NCI-H146 treated with DMSO at 0.1 percent for 48 hours (cell line): Measurements from ENCODE around the gene MLH1.
"Not testable (repeated sequence)": the region's sequence is repeated elsewhere in the genome, so short reads cannot be mapped to it uniquely, and the experiment has no call there.

Experiments used
- DNase-seq: peaks from one replicate; lab custom pipeline; 2025; ENCODE audit not compliant: unreplicated experiment; lab: John Stamatoyannopoulos, UW

Gene MLH1

GRCh38 chr3:36993326-36994283 lies at the start of gene MLH1:
Gene MLH1, plus strand, starts transcription at chr3:36993518. Its CDS starts 30 bp downstream, at chr3:36993548.
- no peak for DNase-seq

DNA sequence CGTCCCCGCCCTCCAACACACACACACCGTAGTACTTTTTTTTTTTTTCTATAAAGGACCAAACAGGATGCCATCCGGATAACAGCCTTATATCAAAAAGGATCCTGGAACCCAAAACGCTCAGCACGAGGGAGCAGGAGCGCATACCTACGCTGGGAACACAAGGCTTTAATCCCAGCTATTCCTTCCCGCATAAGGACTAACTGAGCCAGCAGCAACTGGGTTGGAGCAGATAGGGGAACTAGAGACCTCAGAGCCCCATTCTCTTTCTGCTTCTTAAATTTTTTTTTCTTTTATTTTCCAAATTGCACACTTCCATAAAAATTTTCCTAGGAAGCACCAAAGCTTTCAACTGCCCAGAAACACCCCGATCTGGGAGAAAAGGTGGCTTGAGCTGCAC lies 49.7 kb upstream of the MLH1 start:
- no peak for DNase-seq

GRCh38 chr3:36944012-36944640 lies 49.2 kb upstream of the MLH1 start:
- no peak for DNase-seq

- DNase-seq: peak; percentile 16
Observed at GRCh38 chr3:36944641-36945270, 48.6 kb upstream of the MLH1 start, which contains the start of gene TRANK1. Gene TRANK1, minus strand, starts transcription at chr3:36945054. Its CDS starts 245 bp downstream, at chr3:36944809.

DNA sequence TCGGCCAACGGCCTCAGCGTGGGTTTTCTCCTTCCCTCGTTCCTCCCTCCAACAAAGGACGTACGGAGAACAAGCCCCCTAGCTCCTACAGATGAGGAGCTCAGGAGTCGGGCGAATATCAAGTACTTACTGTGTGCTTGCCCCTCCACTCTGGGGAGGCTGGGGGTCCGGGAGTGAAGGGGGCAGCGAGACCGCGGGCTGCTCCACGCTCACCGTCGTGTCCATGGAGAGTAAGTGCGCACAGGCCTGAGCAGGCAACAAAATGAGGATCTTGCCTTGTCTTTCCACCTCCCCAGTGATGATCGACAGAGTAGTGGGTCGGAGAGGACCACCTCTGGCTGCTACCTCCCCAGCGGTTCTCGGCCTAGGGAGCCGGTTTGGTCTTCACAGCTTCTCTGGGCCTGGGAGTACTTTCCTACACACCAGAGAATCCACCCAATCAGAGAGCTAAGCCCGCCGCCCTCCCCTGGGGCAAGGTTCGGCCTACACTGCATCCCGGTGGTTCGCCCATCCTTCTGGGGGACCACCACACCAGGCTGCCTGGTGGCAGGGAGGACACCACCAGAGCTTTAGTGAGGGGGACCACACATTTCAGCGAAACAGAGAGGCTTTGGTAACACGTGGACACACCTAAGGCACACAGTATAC lies 47.9 kb upstream of the MLH1 start:
- no peak for DNase-seq

DNA sequence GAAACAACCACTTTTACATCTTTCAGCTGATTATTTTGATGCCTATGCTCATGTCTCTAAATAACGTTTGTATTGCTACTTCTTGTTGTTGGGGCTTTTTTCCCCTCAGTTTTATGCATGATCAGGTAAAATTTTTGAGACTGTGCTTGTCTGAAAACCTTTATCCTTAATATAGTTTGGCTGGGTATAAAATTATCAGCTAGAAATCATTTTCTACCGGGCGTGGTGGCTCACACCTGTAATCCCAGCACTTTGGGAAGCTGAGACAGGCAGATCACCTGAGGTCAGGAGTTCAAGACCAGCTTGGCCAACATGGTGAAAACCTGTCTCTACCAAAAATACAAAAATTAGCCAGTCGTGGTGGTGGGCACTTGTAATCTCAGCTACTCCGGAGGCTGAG lies 45.5 kb upstream of the MLH1 start:
- not testable (repeated sequence) for DNase-seq

DNA sequence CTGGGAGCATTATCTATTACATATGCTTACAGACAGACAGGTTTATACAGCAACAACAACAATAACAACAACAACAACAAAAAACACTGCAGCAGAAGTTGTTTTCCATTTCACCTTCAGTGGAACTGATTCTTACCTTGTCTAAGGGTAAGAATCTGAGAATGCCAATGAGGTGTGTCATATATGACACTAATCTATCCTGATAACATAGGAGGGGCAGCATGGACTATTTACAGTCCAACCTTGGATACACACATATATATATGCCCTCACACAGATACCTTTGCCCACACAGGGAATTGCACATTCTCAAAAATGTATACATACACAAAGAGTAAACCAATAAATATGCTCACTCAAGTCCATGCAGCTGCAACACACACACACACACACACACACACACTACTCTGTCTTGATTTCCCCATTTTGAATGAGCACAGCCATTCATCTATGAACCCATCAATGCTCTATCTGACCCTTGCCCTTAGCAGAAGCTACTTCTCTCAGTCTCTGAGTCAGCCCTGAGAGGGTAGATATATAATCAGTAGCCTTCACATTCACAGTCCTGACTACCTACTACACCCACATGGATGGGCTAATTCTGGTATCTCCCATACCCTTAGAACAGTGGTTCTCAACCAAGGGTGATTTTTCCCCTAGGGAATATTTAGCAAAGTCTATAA lies 38.7 kb upstream of the MLH1 start:
- DNase-seq: no peak

- DNase-seq: no peak
Observed at GRCh38 chr3:36956155-36956554, 37.2 kb upstream of the MLH1 start.

DNA sequence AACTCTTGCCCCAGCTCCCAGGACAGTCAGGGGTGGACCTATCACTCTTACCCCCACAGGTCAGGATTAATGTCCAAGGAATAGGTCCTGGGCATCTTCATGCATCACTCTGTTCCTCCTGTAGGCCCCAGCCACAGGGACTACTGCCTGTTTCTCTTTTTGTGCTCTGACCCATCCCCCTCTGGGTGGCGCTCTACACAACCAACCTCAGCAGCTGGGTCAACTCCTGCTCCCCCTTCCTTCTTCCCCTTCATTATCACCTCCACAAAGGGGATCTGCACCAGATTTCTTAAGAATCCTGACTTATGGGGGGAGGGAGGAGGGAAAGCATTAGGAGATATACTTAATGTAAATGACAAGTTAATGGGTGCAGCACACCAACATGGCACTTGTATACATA lies 36.3 kb upstream of the MLH1 start:
- no peak for DNase-seq

DNA sequence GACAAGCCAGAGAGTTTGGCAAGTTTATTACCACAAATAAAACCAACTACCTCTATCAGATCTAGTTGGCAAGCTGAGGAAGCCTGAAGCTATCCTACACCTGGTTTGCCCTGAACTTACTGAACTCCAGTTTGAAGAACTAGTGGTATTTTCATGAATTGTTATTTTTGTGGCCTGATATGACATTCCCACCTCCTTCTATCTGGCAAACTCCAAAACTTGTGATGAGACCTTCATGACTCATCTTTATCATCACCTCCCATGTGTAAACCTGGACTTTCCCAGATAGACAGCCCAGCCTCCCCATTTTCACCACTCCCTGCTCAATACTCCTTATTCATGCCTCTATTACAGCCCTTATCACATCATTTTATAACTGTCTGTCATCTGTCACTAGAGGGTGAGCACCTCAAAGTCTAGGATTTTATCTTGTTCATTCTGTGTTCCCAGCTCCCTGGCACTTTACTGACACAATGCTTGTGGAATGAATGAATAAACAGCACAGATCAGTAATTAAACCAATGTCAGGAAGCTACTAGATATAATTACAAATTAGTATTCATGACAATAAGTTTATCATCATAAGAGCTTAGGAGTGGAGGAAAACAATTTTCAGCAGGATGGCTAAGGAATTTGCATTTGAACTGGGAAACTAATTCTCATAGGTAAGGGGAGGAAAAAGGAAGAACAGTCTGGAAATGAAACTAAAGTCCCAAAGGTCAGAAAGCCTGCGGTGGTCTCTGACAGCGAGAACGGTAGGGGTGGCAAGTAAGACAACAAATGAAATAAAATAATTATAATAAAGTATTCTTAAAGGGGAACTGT lies 35.2 kb upstream of the MLH1 start:
- no peak for DNase-seq

GRCh38 chr3:36959821-36960220 lies 33.5 kb upstream of the MLH1 start:
- peak; percentile 30 for DNase-seq

DNA sequence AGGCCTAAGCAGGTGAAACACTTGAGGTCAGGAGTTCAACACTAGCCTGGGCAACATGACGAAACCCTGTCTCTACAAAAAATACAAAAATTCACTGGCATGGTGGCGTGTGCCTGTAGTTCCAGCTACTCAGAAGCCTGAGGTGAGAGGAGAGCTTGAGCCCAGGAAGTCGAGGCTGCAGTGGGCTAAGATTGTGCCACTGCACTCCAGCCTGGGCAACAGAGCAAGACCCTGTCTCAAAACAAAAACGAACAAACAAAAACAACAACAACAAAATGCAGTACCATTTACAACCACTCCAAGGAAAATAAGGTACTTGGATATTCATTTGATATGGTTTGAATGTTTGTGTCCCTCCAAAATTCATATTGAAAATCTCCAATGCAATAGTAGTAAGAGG lies 32.8 kb upstream of the MLH1 start:
- DNase-seq: no peak

- DNase-seq: not testable (repeated sequence)
Observed at GRCh38 chr3:36963008-36963407, 30.3 kb upstream of the MLH1 start.

- no peak for DNase-seq
Observed at GRCh38 chr3:36964331-36964730, 29.0 kb upstream of the MLH1 start.

- no peak for DNase-seq
Observed at GRCh38 chr3:36964817-36965216, 28.5 kb upstream of the MLH1 start.

DNA sequence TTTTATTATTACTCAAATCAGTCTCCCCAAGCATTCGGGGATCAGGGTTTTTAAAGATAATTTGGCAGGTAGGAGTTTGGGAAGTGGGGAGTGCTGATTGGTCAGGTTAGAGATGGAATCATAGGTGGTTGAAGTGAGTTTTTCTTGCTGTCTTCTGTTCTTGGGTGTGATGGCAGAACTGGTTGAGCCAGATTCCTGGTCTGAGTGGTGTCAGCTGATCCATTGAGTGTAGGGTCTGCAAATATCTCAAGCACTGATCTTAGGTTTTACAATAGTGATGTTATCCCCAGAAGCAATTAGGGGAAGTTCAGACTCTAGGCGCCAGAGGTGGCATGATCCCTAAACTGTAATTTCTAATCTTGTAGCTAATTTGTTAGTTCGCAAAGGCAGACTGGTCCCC lies 27.9 kb upstream of the MLH1 start:
- DNase-seq: no peak

- DNase-seq: no peak
Observed at GRCh38 chr3:36969085-36969484, 24.2 kb upstream of the MLH1 start.

GRCh38 chr3:36969540-36970432 lies 23.5 kb upstream of the MLH1 start:
- peak; percentile 96 for DNase-seq

GRCh38 chr3:36972163-36972562 lies 21.2 kb upstream of the MLH1 start:
- DNase-seq: no peak
